ENCODE results near the gene TMEM145.

Gene TMEM145

GRCh38 chr19:42290136-42290522 lies 23.0 kb upstream of the TMEM145 start:
- no peak for TF ChIP-seq CTCF (IDR thresholded peaks at IDR 0.05; ENCODE audit: borderline replicate concordance, insufficient read depth, low read depth, low read length)
- no peak overlapping the region for H3K4me3 ChIP-seq (ENCODE audit: low read depth, low read length)

GRCh38 chr19:42290523-42291434 lies 22.3 kb upstream of the TMEM145 start:
- no peak overlapping the region for H3K4me3 ChIP-seq (ENCODE audit: low read depth, low read length)
- TF ChIP-seq CTCF (IDR thresholded peaks at IDR 0.05; ENCODE audit: borderline replicate concordance, insufficient read depth, low read depth, low read length): peak; percentile 72

GRCh38 chr19:42291435-42291810 lies 21.7 kb upstream of the TMEM145 start:
- no peak overlapping the region for H3K4me3 ChIP-seq (ENCODE audit: low read depth, low read length)
- TF ChIP-seq CTCF (IDR thresholded peaks at IDR 0.05; ENCODE audit: borderline replicate concordance, insufficient read depth, low read depth, low read length): no peak

DNA sequence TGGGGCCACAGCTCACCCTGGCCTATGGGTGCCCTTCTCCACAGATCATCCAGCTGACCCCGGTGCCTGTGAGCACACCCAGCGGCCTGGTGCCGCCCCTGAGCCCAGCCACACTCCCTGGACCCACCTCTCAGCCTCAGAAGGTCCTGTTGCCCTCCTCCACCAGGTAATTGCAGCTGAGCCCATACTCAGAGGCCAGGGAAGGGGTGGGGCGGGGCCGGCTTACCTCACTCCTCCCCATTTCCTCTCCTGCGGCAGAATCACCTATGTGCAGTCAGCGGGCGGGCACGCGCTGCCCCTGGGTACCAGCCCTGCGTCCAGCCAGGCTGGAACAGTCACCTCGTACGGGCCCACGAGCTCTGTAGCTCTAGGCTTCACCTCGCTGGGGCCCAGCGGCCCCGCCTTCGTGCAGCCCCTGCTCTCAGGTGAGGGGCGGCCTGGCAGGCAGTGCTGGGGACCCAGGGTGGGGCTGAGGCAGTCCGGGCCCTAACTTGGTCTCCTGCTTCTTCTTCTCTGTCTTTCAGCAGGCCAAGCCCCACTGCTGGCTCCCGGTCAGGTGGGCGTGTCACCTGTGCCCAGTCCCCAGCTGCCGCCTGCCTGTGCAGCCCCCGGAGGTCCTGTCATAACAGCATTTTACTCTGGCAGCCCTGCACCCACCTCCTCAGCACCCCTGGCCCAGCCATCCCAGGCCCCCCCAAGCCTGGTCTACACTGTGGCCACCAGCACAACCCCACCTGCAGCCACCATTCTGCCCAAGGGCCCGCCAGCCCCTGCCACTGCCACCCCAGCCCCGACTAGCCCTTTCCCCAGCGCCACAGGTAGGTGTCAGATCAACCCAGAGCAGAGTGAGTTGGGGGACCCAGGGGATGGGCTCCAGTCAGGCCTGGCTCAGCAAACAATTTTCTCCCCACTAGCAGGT lies 20.8 kb upstream of the TMEM145 start:
- H3K4me3 ChIP-seq (ENCODE audit: low read depth, low read length): no peak overlapping the region
- no peak for TF ChIP-seq CTCF (IDR thresholded peaks at IDR 0.05; ENCODE audit: borderline replicate concordance, insufficient read depth, low read depth, low read length)

- no peak for TF ChIP-seq CTCF (IDR thresholded peaks at IDR 0.05; ENCODE audit: borderline replicate concordance, insufficient read depth, low read depth, low read length)
- no peak overlapping the region for H3K4me3 ChIP-seq (ENCODE audit: low read depth, low read length)
Observed at GRCh38 chr19:42292963-42293362, 20.1 kb upstream of the TMEM145 start.

DNA sequence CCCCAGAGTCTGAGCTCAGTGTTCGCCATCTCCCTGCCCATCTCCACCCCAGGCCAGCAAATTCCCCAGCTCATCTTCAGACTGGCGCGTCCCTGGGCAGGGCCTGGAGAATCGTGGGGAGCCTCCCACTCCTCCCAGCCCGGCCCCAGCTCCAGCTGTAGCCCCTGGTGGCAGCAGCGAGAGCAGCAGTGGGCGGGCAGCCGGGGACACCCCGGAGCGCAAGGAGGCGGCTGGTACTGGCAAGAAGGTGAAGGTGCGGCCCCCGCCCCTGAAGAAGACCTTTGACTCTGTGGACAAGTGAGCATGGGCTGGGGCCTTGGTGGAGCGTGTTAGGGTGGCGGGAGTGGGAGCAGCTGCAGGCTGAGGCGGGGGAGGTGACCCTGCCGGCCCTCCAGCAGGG lies 19.6 kb upstream of the TMEM145 start:
- H3K4me3 ChIP-seq (ENCODE audit: low read depth, low read length): no peak overlapping the region
- TF ChIP-seq CTCF (IDR thresholded peaks at IDR 0.05; ENCODE audit: borderline replicate concordance, insufficient read depth, low read depth, low read length): no peak

Data from GM12875 (cell line).